AG04449 (cell line): Measurements from ENCODE around the gene ITGA11.
A peak's percentile ranks its signal among the peaks of the same experiment; 100 is the strongest.

Experiments used
- CTCF ChIA-PET: fragments of 350-600 bp; formaldehyde crosslinking; extraction: SDS; loops from one replicate; lab custom pipeline; 2021; ENCODE audit warnings: antibody characterized with exemption; lab: Yijun Ruan, JAX
- POLR2A ChIA-PET: fragments of 400-600, 350-600 bp; formaldehyde crosslinking; extraction: SDS; loops from one replicate; lab custom pipeline; 2020; ENCODE audit warnings: antibody characterized with exemption, inconsistent platforms; lab: Yijun Ruan, JAX
- DNase-seq: peaks from one replicate; pipeline ENCODE4 v3.0.0-alpha.2; 2010; ENCODE audit warnings: low read depth, low spot score
- H3K4me3 ChIP-seq: 2 replicates; pipeline ENCODE4 v1.5.1; 2011; ENCODE audit warnings: low read depth, mild to moderate bottlenecking, control low read depth, low read length
- CTCF ChIP-seq: IDR thresholded peaks from one replicate; pipeline ENCODE4 v1.5.1; 2011; ENCODE audit warnings: mild to moderate bottlenecking, moderate library complexity, low read length, control low read depth, inconsistent platforms; ENCODE audit not compliant: insufficient read depth; ENCODE audit errors: missing control alignments

The ITGA11 gene

GRCh38 chr15:68337826-68338225, 94.1 kb downstream of the ITGA11 start:
- no peak for DNase-seq
- H3K4me3 ChIP-seq = no peak overlapping the region
- no peak for TF ChIP-seq CTCF
- CTCF ChIA-PET = interaction anchor here (1.2 to 1.4 kb wide), 2 partner anchors 213 to 336 kb away, joined by 3 to 7 read pairs; no protein-coding TSS in a partner anchor
- POLR2A ChIA-PET = no interaction called here

GRCh38 chr15:68336516-68336915, 95.4 kb downstream of the ITGA11 start:
- ChIA-PET CTCF (interaction anchor here (0.6 to 1.4 kb wide), 5 partner anchors 13 to 539 kb away, joined by 3 to 4 read pairs (median 3); no protein-coding TSS in a partner anchor), POLR2A (no interaction called here)
- no peak for DNase-seq
- TF ChIP-seq CTCF = no peak
- H3K4me3 ChIP-seq = no peak overlapping the region

GRCh38 chr15:68335655-68336054, 96.3 kb downstream of the ITGA11 start:
- no peak for TF ChIP-seq CTCF
- DNase-seq = no peak
- ChIA-PET CTCF (interaction anchor here (1.7 kb wide), 1 partner anchor 12 kb away, joined by 5 read pairs; no protein-coding TSS in a partner anchor), POLR2A (interaction anchor here (2.3 kb wide), 1 partner anchor 17 kb away, joined by 14 read pairs; no protein-coding TSS in a partner anchor)
- no peak overlapping the region for H3K4me3 ChIP-seq

DNA sequence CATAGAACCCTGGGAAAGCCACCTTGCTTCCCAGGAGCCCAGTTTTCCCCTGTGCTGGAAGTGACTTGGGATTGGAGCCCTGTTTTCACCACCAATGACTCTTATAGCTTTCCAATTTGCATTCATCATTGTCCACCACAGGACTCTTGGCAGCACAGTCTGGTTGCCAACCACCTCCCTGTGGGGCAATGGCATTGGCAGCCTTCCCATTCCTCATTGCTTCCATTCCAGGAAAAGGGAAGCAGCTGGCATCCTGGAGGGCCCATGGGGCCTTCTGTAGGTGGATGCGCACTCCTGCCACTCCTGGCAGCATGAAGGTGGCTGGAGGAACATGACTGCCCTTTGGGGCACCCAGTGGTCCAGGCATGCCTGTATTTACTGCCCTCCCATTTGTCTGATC, 96.7 kb downstream of the ITGA11 start:
- CTCF ChIA-PET = interaction anchor here (0.7 to 1.7 kb wide), 3 partner anchors 9 to 29 kb away, joined by 3 to 5 read pairs (median 4); no protein-coding TSS in a partner anchor
- no peak for TF ChIP-seq CTCF
- POLR2A ChIA-PET = interaction anchor here (1.0 to 2.3 kb wide), 3 partner anchors 12 to 44 kb away, joined by 3 to 14 read pairs (median 7); no protein-coding TSS in a partner anchor
- no peak for DNase-seq
- no peak overlapping the region for H3K4me3 ChIP-seq

DNA sequence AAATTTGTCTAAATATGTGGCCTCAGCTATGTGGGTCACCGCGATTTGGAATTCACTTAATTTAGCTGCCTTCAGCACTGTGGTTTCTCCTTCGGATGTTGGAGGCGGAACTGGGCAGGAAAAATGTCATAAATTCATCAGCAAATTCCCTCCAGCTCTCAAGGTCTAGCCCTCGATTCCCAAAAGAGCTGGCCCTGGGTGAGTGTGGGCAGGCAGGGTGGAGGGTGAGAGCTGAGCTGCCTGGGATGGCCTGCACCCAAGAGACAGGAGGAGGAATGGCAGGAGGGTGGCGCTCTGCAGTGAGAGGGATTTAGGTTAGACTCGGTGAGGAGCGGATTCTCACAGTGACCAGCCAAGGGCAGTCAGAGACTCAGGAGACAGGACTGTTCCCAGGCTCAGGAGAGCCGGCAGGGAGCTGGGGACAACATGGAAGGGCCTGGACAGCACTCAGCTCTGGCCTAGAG, 97.3 kb downstream of the ITGA11 start:
- ChIA-PET CTCF (interaction anchor here (0.7 to 1.9 kb wide), 7 partner anchors 9 to 82 kb away, joined by 3 to 5 read pairs (median 4); no protein-coding TSS in a partner anchor), POLR2A (interaction anchor here (0.6 to 2.3 kb wide), 5 partner anchors 12 to 45 kb away, joined by 3 to 14 read pairs (median 5); no protein-coding TSS in a partner anchor)
- DNase-seq = peak; percentile 42
- H3K4me3 ChIP-seq = no peak overlapping the region
- peak; percentile 36 for TF ChIP-seq CTCF

DNA sequence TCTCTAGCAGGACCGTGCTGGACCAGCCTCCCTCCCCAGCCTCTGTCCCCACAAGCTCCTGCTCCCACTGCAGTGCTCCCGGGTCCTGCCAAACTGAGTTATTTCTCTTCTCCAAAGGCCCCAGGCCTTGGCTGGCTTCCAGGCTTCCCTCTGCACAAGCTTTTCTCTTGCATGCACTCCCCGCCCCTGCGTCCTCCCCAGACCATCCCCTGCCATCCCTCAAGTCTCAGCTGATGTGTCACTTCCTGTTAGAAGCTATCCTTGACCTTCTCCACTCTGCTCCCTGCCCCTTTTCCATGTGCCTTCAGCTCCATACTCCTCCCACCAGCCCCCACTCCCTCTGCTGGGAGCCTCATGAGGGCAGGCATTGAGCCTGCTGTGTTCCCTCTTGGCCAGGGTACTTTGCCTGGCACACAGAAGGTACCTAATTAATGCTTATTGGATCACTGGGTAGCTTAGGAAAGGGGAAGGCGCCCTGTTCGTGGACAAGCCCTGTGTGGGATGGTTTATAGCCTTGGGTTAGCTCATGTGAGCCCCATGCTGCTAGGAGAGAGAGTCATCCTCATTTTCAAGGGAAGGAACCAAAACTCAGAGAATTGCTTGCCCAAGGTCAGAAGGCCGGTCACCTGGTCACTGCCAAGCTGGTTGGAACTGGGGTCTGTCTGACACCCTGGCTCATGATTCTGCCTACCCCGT, 98.0 kb downstream of the ITGA11 start:
- TF ChIP-seq CTCF = no peak
- H3K4me3 ChIP-seq = no peak overlapping the region
- ChIA-PET CTCF (interaction anchor here (0.9 to 1.9 kb wide), 8 partner anchors 8 to 216 kb away, joined by 3 to 5 read pairs (median 4); no protein-coding TSS in a partner anchor), POLR2A (interaction anchor here (0.6 to 2.3 kb wide), 4 partner anchors 11 to 31 kb away, joined by 3 to 14 read pairs (median 6); no protein-coding TSS in a partner anchor)
- no peak for DNase-seq
